NCI-H2107 (cell line): ENCODE results near the gene ASIC2.

Experiments
- DNase-seq: peaks from one replicate; lab custom pipeline; 2025; lab: John Stamatoyannopoulos, UW

The ASIC2 gene

DNA sequence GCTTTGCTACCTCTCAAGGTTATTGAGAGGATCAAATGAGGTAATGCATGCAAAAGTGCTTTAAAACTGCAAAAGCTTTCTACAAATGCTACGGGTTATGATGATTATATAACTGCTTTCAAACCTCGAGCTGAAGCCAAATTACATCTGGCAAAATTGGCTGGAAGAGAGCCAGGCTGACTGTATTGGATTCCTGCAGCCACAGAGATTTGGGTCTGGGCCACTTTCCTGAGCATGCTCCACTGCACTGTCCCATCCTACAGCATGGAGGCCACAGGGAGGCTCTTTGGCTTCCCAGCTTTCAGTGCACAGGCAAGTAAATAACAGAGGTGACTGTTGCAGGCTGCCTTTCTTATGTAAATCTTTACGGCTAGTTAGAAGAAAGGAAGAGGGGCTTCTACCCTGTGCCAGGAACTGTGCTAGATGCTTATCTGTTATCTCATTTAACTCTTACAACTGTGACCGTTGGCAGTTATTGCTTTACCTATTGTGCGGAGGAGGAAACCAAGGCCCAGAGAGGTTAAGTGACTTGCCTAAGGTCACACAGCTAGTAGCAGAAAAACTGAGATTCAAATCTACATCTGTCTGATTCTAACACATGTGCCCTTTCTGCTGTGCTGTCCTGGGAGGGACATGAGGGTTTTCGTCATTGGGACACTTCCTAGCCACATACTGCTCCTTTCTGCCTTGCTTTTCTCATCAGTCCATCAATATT is 179.7 kb downstream of the ASIC2 start:
- no peak for DNase-seq

DNA sequence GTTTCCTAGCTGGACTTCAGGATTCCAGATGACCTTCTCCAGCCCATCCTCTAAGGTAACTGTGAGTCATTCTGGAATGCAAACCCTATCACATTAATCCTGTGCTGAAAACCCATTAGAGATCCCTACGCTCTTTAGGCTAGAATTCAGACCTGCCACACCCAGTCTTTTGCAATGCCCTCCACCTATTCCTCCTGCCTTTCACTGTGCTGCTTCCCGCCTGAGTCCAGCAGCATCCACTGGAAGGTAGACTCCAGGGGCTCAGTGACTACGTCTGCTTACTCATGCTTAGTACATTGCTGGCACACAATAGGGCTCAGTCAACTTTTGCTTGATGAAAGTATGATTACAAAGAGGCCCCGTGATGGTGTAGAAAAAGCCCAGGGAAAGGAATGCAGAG is 180.3 kb downstream of the ASIC2 start:
- no peak for DNase-seq

DNA sequence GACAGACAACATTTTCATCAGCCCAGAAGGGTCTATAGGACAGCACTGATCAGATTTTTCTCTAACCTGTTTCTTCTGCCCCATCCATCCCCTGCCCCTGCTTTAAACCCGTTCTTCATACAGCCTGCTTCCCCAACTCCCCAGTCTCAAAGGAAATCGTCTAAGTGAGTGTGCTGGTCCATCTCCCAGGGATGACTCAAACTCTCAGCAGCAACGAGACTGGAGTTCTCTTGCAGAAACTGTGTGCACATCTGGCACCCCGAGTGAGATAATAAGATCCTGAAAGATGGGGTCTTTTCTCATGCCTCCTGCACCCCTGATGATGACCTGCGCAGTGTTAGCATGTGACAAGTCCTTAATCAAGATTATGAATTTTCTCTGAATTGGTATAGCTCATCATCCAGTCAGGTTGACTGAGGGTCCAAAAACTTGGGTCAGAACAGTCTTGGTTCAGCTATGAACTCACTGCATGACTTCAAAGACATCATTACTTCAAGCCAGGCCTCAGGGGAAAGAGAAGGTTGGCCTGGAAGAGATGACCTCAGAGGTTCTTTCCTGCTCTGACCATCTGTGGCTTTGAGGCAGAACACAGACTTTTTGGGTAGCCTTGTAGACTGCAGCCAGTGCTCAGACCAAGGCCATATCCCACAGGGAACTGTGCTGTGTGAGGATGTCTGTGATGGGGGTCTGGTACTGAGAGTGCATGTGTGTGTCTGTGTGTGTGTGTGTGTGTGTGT is 183.6 kb downstream of the ASIC2 start:
- DNase-seq = no peak

DNA sequence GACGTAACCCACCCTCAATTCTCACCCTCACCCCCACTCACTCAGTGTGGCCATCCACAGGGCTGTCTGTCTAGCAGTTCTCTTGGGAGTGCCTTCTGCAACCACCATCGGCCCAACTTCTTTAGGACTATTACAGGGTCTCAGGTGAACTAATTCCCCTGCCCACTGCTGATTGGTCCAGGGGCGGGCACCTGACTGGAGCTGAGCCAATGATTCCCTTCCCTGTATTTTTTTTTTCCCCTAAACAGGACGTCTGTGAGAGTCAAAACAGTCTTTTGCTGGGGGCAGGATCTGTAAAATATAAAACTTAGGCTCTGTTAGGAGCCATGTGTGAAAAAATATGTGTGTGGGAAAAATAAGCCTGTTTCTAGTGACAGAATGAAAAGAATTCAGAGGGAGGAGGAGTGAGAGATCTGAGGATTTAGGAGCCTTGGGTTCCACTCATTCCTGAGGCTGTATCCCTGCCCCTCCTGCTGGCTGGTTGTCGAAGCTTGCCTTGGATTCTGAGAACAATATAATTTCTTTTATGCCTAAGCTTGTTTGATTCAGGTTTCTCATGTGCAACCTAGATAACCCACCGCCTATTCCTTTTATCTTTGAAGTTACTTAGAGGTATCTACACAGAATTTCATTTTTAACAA is 186.4 kb downstream of the ASIC2 start:
- no peak for DNase-seq

DNA sequence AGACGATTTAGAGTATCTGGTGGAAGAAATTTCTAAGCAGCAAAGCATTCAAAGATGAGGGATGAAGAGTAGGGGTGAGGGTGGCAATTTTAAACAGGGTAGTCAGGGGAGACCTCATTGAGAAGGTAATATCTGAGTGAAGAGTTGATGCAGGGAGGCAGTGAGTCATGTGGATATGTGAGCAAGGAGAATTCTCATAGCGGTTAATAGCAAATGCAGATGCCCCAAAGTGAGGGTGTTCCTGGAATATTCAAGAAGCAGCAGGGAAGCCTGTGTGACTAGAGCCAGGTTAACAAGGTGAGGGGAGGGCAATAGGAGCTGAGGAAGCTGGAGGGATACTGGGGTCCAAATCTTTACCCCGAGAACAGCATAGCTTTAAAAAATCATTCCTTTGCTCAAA is 187.2 kb downstream of the ASIC2 start:
- no peak for DNase-seq

DNA sequence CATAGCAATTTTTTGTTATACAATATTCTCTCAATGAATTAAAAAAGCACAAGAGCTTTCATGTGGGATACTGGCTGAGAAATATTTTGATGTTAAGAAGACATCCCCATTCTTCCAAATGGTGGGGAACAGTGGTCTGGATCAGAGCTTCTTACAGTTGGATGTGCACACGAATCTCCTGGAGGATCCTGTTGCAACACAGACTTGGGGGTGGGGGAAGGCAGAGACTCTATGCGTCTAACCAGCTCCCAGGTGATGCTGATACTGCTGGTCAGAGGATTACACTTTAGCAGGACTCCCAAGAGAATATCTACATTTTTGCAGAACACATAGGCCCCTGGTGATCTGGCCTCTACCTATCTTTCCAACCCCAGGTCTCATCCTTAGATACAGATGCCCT is 193.2 kb downstream of the ASIC2 start:
- no peak for DNase-seq

DNA sequence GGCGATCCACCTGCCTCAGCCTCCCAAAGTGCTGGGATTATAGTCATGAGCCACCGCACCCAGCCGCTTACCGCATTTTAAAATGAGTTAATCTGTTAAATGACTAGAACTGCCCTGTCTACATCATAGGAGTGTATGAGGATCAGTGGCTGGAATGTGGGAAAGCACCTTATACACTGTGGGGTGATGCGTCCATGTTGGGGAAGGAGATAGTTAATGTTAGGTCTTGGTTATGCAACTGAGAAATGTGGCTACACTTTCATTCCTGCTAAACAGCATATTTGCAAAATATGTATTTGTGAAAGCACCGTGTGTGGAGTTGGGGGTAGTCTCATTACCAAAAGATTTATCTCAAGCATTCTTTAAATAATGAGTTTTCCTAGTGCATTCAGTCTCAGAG is 193.8 kb downstream of the ASIC2 start:
- no peak for DNase-seq

DNA sequence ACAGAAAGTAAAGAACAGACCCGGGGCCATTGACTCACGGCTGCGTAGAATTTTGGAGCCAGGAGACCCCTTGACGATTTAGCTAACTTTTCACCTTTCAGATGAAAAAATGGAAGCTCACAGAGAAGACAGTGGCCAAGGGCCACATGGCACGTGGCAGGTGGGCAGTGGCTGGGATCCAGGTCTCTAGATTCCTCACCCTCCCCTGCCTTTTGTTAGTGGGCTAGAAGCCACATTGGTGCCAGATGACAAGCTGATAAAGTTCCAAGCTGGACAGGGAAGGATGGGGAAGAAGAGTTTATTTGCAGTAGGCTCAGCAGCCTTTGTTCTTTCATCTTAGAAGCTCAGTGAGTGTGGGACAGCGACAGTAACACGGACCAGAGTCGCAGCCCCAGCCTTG is 195.7 kb downstream of the ASIC2 start:
- DNase-seq = no peak

DNA sequence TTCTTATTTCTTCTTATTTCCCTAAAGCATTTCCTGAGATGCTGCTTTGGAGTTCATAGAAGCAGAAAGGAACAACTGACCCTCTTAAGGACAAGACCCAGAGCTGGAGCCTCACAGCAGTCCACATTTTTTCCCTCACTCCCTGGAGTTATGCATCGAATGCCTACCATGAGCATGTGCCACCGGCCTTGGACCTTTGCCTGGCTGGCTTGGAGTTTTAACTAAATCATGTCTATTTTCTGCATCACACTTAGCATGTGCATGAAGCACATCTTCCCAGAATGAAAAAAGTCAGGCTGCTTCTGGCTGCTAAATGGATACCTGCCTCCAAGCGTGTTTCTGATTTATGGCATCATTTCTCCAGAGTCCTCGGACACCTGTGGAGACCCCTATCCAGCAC is 196.9 kb downstream of the ASIC2 start:
- DNase-seq = no peak

DNA sequence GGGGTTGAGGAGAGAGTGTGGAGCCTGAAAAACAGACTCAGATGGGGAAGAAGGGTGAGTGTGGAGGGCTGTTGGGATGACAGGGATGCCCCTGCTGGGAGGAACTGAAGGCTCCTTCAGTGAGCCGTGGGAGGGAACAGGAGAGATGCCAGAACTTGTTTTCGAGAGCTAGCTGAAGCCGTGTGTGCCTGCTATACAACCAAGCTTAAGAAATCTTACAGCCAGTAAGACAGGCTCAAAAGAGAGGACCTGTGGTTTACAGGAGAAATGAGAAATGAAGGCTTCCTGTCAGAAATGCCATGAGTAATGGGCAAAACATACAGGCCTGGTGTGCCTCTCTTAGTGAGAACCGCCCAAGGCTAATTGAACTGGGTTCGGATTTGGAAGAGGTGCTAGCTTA is 201.8 kb downstream of the ASIC2 start:
- no peak for DNase-seq

DNA sequence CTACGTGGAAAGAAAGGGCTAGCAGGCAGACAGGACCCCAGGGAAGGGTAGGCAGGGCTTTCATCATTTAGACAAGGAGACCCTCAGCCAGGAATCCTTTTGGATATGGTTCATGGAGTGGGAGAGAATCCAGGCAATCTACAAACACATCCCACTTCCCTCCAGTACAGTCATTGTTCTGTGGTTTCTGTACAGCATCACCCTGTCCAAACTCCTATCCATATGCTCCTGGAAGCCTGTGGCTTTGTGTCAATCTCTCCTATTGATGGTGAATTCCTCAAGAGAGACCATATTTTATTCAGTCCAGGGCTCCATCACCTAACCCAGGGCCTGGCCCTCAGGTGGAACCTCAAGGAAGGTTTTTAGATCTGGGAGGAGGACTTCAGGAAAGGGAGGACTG is 202.3 kb downstream of the ASIC2 start:
- no peak for DNase-seq

DNA sequence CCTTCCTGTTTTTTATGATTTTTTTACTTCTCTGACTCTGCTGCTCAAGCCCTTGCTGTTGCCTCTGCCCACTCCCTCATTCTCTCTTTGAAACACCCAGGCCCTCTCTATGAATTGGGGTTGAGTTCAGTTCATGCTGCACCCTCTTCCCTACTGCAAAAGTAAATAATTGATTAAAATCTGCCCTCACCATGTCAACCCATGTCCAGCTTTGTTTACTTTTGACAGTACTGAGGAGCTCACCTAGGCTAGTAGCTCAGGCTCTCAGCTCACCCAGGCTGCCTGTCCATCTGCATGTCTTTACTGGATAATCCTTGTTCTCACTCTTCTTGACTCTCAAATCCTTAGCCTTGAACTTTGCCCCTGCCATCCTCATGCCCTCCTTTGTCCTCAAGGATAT is 206.2 kb downstream of the ASIC2 start:
- no peak for DNase-seq

DNA sequence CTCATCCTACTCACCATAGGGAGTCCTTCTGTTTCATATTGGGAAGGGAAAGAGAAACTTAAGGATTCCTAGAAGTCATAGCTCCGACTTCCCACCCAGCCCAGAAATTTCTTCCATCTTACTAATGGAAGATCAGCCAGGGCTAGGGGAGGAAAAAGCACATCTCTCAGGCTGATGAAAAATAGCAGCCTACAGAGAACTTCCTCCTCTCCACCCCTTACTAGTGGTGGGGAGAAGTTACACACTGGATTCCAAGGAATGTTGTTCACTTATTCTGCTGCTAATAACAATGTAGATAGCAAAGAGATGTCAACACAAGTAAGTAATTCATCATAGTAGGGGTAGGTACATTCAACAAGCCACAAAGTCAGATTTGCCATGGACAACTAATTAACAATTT is 207.1 kb downstream of the ASIC2 start:
- DNase-seq = no peak

DNA sequence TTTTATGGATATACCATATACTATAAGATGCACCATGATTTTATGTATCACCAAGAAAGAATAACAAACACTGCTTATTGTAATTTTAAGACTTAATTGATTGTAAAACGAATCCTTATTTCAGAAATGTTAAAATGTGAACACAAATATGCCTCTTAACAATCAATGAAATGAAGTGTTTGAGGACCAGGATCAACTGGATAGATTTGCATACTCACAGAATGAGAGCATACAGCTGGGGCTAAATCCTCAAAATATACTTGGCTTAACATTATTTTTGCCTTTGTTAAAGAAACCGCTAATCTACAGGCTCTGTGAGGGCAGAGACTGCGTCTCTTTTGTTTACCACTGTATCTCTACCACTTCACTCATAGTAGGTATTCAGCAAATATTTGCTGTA is 207.8 kb downstream of the ASIC2 start:
- no peak for DNase-seq

DNA sequence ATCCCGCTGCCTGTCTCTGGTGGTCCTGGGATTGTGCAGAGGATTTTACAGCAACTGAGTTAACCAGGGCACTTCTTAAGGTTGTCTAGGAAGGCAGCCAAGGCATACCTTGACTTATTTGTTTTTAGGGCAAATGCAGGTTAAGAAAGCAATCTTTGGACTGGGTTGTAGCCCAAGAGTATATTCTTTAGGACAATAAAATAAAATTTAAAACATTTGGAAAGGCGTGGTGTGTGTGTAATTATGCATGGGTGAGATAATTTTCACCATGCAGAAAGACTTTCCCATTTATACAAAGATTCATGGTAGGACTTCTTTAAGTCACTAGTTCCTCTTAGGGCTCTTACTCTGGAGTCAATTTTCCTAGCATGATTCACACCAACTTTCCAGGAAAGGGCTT is 208.3 kb downstream of the ASIC2 start:
- DNase-seq = no peak

DNA sequence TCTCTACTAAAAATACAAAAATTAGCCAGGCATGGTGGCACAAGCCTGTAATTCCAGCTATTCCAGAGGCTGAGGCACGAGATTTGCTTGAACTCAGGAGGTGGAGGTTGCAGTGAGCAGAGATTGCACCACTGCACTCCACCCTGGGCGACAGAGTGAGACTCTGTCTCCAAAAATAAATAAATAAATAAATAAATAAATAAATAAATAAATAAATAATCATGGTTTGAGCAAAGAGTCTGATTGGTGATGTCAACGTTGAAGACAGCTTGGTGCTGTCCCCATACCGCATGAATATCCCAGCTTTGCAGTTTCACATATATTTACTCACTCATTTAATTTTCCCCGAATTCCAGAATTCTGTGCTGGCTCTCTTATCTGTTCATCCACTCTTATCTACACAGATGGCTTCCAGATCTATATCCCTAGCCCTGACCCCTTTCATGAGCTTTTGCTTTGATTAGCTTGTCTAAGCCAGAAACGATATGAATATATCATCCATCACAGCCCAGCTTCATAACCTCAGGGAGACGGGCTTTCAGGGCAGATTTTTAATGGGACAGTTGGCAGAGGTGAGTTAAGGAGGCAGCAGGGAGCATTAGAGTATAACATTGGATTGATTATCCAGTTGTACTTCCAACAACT is 210.4 kb downstream of the ASIC2 start:
- DNase-seq = no peak

DNA sequence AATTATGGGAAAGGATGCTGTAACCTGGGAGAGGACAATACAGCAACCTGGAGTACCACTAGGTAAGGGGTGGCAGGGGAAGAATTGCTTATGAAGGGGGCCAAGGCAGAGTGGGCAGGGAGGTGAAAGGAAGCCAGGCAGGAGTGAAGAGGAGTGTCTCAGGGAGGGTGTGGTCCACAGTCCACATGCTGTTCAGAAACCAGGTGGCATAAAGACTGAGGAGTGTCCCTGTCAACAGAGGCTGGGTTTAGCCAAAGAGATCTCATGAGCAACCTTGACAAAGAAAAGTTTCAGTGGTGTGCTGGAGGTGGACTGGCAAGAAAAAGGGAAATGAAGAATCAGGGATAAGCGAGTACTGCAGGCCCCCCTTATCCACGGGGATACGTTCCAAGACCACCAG is 213.0 kb downstream of the ASIC2 start:
- DNase-seq = no peak

DNA sequence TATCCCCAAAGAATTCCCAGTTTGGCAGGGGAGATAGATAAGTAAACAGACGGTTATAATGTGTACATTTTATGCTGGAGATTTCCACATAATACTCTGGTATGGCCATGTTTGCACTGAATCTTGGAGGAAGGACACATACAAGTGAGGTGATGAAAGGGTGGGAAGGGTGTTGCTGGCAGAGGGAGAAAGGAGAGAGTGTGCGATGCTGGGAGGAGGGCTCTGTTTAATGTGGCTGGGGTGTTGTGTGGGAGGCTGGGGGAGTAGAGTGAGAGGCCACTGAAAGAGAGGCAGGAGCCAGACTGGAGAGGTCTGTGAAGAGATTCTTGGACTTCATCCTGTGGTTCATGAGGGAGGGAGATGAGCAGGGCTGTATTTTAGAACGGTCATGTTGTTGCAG is 213.9 kb downstream of the ASIC2 start:
- no peak for DNase-seq

DNA sequence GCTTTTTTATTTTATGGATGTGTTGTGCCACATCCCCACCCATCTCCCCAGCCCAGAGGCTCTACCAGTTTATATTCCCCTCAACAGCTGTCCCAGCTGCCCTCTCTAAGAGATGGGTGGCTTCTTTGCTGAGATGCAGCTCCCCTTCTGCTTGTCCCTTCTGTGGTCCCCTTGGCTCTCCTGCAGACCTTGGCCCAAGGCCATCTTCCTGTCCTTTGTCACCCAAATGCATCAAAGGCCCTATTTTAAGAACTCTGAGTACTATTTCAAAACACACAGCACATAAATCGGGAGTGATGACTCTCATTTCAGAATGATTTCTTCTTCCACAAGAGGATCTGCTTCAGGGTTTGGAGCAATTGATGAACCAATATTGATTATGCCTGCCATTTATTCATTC is 216.1 kb downstream of the ASIC2 start:
- no peak for DNase-seq

DNA sequence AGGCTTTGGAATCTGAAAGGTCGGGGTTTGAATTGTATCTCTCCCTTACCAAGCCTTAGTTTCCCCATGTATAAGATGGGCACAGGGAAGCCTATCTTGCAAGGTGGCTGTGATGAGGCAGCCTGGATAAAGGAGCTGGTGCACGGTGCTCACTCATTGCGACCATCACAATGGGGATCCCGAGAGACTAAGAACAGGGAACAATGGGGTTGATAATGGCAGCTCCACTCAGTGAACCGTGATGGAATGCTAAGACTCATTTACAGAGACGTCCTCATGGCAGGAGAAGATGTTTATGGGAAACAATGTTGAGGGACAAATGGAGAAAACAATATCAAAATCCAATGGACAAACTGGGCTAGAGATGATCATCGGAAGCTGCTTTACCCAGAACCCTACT is 219.7 kb downstream of the ASIC2 start:
- no peak for DNase-seq

DNA sequence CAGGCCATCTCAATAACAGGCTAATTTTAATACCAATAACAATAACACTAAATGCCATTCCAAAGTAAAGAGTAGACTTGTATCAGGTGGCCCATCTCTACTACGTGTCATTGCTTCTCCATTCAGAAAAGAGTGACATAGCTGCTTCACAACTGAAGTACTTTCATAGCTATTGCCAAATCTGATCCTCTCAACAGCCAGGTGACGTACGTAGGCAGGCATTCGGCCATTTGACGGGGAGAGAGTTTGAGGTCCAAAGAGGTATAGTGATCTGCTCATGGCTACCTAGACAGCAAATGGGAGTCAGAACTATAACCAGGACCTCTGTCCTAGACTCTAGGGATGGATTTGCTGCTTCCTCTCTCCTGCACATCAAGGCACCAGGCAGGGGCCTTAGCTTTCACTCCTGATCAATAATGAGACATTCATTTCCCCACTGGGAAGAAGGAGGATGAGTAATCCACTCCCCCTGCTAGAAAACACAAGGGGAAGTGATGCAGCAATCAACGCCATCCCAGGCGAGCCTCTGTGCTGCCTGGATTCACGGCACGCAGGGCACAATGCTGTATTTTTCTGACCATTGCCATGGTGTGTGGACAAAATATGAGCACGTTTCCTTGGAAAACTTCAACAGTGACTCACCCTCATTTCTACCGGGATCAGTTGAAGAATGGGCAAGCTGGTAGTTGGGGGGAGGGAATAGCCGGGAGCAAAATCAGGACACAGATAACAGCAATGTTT is 220.5 kb downstream of the ASIC2 start:
- no peak for DNase-seq

DNA sequence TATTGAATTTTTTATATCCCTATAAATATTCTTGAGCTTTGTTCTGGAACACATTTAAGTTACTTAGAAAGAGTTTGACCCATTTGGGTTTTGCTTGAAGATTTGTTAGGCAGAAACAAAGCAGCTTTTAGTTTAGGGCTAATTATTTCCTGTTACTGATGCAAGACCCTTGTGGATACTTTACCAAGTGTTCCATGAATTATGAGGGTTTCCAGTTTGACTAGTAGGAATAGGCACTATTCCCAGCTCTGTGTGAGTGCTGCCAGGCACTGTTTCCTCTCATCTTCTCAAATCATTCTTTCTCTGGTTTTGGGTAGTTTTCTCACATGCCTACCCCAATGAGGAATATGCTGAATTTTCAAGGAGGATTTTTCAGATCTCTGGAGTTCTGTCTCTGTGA is 221.4 kb downstream of the ASIC2 start:
- DNase-seq = no peak
